Muscle of back (tissue), 13 donors: ENCODE results near the gene HPSE. TPM values are rescaled to one million over a fixed set of nuclear protein-coding genes. Genes with fewer than 3 reads are reported as not detected.

Source experiments
- DNase-seq, 3 donors: peaks; one replicate each; pipeline versions ENCODE4 v3.0.0 to v3.0.0-alpha.2; 2013
- long read RNA-seq, 9 donors: transcript quantifications; one replicate each; lab custom pipeline, GENCODE V29; 2026
- polyA plus RNA-seq, 10 donors: library from polyadenylated mRNA; unstranded; fragments of 120-200 nt; gene quantifications; one replicate each; pipeline ENCODE4 v1.2.1, GENCODE V29; 2013; ENCODE audit not compliant: insufficient read length in 10 of 10

The HPSE gene
- polyA plus RNA-seq, result 1 to 10 TPM in 1 of 10 donors, under 1 TPM in 9; 0.21 to 1.3 (median 0.42) TPM
- long read RNA-seq, donor 1, result 0 reads
- long read RNA-seq, donor 2, full-length matches to known transcripts, result 1 of 1 reads
- long read RNA-seq, donor 2, partial matches to known transcripts, result 0 of 1 reads
- long read RNA-seq, donor 2, other reads (novel, unspliced or antisense), result 0 of 1 reads
- long read RNA-seq, donor 3, result 0 reads
- long read RNA-seq, donor 4, result 0 reads
- long read RNA-seq, donor 5, result 0 reads
- long read RNA-seq, donor 6, result 0 reads
- long read RNA-seq, donor 7, result 0 reads
- long read RNA-seq, donor 8, result 0 reads
- long read RNA-seq, donor 9, result 0 reads

- DNase-seq, result peak; percentile 23 to 79 (median 49)
Measured at GRCh38 chr4:83334425-83335241, at the start of gene HPSE. Gene HPSE (minus strand): TSS chr4:83334848. CDS start chr4:83334782, 66 bp downstream.

DNA sequence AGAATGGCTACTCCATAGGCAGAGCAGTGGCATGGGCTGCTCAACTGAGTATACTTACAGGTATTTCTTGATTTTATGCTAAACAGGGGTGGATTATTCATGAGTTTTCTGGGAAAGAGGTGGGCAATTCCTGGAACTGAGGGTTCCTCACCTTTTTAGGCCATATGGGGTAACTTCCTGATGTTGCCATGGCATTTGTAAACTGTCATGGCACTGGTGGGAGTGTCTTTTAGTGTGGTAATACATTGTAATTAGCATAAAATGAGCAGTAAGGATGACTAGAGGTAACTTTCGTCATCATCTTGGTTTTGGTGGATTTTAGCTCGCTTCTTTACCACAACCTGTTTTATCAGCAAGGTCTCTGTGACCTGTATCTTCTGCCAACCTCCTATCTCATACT is 48.2 kb upstream of the HPSE start:
- no peak for DNase-seq

DNA sequence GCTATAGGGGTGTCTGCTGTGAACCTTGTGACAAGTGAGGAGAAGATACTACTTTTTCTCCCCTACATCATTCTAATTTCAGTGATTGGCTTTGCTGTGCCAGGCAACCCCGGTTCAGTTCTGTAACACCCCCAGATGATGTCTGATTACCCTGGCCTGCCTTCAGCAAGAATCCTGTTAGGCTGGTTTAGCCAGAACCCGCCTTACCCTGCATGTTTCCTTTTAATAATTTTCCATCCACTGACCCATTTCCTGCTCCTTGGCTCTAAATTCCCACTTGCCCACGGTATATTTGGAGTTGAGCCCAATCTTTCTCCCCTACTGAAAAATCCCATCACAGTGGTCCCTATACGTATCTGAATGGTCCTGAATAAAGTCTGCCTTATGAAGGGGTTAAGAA is 46.5 kb upstream of the HPSE start:
- DNase-seq, result no peak

GRCh38 chr4:83378419-83378818 is 43.8 kb upstream of the HPSE start:
- peak in 1 of 3 donors; percentile 10 for DNase-seq

DNA sequence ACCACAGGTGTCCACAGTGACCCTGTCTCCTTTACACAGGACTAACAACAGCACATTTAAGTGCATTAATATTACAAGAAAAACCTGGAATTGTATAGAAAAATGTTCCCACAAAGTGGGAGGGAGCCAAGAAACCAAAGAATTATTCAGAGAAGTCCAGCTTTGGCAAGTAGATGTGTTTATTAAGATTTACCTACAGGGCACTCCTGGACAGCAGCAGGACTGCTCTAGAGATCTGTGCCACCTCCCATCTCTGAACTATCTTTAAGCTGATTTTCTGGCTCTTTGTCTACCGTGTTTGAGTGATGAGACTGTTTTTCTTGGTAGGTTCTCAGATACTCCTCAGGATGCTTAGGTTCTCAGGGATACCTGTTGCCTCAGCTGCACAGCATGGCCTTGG is 38.3 kb upstream of the HPSE start:
- DNase-seq, result no peak

GRCh38 chr4:83371936-83372335 is 37.3 kb upstream of the HPSE start:
- no peak for DNase-seq

DNA sequence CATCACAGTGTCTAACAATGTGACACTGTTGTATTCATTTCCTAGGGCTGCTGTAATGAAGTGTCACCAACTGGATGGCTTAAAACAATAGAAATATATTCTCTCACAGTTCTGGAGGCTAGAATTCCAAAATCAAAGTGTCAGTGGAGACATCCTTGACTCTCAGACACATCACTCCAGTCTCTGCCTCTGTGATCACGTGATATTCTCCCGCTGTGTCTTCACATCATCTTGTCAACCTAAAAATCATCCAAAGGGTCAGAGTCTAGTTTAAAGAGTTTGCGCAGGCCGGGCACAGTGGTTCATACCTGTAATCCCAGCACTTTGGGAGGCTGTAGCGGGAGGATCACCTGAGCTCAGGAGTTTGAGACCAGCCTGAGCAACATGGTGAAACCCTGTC is 36.6 kb upstream of the HPSE start:
- DNase-seq, result no peak

GRCh38 chr4:83370640-83370906 is 35.9 kb upstream of the HPSE start:
- no peak for DNase-seq

DNA sequence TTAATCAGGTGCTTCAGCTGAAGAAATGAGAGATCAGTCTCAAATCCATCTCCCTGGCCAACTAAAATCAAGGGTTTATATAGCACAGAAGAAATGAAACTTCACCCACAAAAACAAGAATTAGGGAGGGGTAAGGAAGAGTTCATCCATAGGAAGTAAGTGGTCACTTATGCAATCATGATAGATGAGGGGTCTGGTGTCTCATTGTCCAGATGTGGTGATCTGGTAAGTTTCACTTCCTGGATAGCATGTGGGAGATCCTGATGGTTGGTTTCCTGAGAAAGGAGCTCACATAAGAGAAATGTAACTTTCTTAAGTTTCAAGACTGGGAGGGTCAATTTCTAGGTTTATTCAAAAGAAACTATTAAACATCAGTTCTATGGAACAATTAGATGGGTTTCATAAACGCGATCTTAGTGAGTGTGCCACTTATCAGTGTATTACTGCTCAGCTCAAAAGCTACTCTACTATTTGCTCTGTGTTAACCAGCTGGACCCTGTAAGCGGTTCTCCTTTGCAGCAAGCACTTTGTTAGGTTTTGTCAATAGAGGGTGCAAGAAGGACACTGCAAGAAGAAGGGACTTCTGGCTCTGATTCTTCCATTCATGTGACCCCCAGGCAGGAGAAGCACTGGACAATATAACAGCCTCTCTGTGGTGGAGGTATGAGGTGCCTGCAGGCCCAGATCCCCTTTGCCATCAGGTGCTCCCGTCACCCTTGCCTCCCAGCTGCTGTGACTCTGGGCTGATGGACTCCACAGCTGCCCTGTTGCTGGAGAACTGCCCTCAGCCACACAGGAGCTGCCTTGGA is 35.4 kb upstream of the HPSE start:
- DNase-seq, result peak in 1 of 3 donors; percentile 28

- no peak for DNase-seq
Measured at GRCh38 chr4:83364312-83364711, 29.7 kb upstream of the HPSE start.

DNA sequence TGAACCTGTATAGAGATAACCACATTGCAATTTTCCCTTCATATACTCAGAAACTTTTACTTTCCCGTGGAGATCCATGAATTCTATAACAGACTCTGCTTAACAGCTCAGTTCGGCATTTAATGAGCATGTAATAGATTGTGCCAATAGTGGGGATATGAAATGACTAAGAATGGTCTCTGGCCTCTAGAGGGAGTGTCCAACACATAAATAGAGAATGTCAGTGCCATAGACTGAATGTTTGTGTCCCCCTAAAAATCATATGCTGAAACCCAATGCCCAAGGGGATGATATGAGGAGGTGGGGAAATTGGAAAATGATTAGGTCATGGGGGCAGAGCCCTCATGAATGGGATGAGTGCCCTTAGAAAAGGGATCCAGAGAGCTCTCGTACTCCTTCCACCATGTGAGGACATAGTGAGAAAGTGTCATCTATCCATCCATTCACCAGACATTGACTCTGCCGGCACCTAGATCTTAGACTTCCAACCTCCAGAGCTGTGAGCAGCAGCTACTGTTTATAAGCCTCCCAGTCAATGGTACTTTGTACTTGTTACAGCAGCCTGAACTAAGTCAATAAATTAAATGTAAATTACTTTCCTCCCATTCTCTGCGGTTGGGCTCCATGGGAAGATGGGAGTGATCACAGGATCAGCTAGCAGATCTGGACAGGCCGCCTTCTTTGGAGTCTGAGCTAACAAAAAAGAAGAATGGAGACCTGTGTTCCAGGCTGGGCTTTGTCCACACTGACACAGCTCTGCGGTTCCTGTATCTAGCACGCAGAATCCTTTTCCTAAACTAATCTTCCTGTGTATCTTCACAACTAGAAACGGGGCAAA is 28.1 kb upstream of the HPSE start:
- peak in 1 of 3 donors; percentile 32 for DNase-seq

- DNase-seq, result no peak
Measured at GRCh38 chr4:83361416-83362103, 26.9 kb upstream of the HPSE start.

- DNase-seq, result no peak
Measured at GRCh38 chr4:83360018-83360417, 25.4 kb upstream of the HPSE start.

DNA sequence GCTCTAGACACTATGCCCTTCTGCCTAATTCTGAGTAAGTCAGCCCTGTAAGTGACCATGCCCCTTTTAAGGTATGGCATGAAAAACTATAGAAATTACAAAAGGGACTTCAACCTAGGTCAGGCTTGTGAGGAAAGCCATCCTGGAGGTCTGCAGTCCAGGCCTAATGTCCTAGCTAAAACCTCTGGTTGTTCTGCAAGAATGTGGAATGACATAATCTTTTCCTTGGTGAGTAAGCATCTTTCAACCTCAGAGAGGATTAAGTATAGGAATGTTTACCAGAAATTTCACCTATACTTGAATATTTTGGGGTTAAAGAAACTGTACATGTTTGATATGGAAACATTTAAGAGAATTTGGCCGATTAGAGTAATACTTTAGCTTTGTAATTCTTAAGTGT is 23.8 kb upstream of the HPSE start:
- DNase-seq, result peak in 1 of 3 donors; percentile 44

DNA sequence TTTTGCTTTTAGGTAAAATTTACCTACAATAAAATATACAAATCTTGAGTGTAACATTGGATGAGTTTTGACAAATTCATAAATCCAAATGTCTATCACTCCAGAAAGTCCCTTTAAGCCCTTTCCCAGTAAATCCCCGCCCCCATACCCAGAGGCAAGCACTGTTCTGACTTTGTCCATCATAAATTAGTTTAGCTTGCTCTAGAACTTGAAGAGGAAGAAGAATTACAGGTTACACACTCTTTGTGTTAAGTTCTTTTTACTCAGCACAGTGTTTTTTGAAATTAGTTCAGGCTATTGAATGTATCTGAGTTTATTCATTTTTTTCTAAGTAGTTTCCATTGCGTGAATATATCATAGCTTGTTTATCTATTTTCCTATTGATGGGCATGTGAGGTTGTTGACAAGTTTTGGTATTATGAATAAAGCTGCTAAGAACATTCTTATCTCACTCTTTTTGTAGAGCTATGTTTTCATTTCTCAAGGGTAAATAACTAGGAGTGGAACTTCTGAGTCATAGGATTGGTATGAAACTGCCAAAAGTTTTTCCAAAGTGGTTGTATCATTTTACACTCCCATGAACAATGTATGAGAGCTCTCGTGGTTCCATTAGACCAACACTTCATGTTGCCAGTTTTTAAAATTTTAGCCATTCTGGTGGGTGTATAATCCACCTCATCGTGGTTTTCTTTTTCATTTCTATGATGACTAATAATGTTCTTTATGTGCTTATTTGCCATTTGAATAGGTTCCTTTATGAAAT is 22.4 kb upstream of the HPSE start:
- peak in 2 of 3 donors; percentile 31 to 84 for DNase-seq

DNA sequence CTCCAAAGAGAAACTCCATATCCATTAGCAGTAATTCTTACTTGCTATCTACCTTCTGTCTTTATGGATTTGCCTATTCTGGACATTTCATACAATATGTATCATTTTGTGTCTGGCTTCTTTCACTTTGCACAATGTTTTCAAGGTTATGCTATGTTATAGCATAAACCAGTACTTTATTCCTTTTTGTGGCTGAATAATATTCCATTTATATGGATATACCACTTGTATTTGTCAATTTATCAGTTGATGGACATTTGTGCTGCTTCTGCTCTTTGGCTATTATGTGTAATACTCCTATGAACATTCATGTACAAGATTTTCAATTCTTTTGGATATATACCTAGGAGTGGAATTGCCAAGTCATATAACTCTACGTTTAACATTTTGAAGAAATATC is 18.9 kb upstream of the HPSE start:
- no peak for DNase-seq

GRCh38 chr4:83348074-83348473 is 13.4 kb upstream of the HPSE start:
- no peak for DNase-seq

DNA sequence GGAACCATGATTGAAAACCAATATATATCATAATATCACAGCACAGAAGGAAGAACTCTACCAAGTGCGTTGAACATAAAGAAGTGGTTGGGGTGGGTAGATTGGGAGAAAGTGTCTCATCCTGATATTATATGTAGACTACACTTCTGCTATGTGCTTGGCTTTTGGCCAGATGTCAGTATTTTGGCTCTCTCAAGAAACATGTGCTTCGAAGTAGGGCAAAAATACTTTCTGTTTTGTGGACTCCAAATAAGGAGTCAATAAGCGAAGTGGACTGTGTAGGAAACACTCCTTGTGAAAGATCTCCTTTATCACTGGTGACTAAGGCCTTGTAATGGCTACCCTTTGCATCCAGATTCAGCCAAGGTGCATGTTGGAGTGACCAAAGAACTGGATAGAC is 7.8 kb upstream of the HPSE start:
- no peak for DNase-seq

GRCh38 chr4:83340692-83341343 is 6.2 kb upstream of the HPSE start:
- DNase-seq, result no peak

GRCh38 chr4:83339573-83339972 is 4.9 kb upstream of the HPSE start:
- DNase-seq, result no peak
